Activated T-helper 1 cell treated with anti-CD3 and anti-CD28 coated beads, Interleukin-2, amount 50 U/mL, for 16 hours (primary cell): Measurements from ENCODE around the gene CACNA1D.

Source experiments
- DNase-seq, 2 donors: peaks; one replicate each; pipeline ENCODE4 v3.0.0-alpha.2; 2020; ENCODE audit warnings: low read depth in 1 of 2, low spot score in 1 of 2

Gene CACNA1D

GRCh38 chr3:53775834-53776251 is 281.4 kb downstream of the CACNA1D start:
- no peak for DNase-seq

DNA sequence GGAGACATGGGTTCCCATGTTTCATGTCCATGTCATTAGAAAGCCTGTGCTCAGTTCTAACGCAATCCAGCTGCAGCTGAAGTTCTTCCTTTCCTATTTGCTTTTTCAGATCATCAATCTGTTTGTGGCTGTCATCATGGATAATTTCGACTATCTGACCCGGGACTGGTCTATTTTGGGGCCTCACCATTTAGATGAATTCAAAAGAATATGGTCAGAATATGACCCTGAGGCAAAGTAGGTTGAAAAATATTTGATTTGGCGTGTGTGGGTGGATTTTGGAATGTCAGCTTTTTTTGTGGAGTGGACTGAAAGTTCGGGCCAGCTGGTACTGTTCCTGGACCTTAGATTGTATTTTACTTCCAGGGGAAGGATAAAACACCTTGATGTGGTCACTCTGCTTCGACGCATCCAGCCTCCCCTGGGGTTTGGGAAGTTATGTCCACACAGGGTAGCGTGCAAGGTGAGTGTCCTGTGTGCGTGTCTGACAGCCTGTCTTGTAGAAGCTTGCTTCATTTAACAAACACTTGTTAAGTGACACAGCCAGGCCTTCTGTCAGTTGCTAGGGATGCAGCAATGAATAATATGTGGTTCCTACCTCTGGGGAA is 282.2 kb downstream of the CACNA1D start:
- no peak for DNase-seq

DNA sequence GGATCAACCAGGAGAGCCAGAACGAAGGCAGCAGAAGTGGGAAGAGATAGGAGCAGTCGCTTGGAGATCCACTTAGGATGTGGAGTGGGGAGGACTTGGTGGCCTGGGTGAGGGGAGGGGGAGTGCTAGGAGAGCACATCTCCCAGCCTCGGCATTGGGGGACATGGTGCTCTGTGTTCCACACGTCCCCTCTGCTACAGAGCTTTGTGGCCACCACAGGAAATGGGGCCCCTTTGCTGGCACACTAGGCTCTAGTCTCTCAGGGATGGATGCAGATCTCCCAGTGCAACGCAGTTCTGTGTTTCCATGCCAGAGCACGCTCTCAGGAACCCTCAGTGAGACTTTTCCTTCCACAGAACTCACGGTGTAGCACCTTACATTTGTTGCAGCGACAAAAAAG is 283.1 kb downstream of the CACNA1D start:
- DNase-seq, result no peak

DNA sequence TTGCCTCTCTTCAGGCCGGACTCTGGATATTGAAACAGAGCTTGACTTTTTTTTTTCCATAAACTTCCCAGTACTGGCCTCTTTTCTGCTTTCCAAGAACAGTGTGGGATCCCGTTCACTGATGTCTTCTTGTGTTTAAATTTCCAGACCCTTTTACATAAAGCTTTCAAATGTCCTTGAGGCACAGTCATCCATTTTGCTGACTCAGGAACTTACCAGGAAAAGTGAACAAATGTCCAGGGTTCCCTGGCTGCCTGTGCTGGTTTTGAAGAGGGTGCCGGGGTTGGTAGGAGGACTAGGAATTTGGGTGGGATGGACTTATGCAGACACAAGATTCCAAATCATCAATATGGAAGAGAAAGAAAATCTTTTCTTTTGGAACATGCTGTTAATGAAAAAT is 283.7 kb downstream of the CACNA1D start:
- no peak for DNase-seq

- DNase-seq, result no peak
These were observed 285.8 kb downstream of the CACNA1D start for GRCh38 chr3:53780171-53780570.

DNA sequence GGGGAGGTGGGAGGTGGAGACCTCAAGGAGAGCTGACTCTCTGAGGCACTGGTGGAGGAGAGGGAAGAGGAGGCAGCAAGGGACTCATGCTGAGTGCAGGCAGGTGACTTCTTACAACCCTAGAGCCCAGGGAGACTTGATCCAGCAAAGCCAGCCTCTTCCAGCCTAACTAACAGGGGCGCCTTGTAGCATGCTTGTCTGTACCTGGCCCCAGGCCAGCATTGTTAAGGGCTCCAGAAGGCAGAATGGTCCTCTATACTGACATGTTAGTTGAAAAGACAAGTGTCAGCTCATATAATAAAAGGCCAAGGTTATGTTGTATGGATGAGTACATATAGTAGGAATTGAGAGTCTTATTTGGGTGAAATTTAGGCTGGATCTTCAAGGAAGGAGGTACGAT is 286.4 kb downstream of the CACNA1D start:
- DNase-seq, result no peak

- DNase-seq, result no peak
These were observed 292.6 kb downstream of the CACNA1D start for GRCh38 chr3:53787016-53787415.

- no peak for DNase-seq
These were observed 293.6 kb downstream of the CACNA1D start for GRCh38 chr3:53788038-53788437.

- DNase-seq, result no peak
These were observed 295.0 kb downstream of the CACNA1D start for GRCh38 chr3:53789459-53789858.

GRCh38 chr3:53790470-53790869 is 296.1 kb downstream of the CACNA1D start:
- no peak for DNase-seq

DNA sequence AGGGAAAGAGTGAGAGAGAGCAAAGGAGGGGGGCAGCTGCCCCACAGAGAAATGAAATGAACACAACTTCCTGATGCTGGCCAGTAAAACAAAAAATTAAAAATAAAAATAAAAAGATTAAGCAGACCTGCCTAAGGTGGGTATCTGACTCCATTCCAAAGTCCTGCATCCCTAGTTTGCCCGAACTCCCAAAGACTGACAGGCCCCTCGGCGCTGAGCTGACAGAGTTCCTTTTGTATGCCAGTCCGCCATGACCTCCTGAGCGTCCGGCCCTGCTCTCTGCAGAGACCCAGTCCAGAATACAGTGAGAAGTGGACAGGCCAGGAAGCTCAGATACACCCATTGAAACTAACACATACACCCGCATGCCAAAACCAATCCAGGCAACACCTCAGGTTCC is 296.9 kb downstream of the CACNA1D start:
- no peak for DNase-seq

GRCh38 chr3:53792866-53793265 is 298.5 kb downstream of the CACNA1D start:
- DNase-seq, result no peak

DNA sequence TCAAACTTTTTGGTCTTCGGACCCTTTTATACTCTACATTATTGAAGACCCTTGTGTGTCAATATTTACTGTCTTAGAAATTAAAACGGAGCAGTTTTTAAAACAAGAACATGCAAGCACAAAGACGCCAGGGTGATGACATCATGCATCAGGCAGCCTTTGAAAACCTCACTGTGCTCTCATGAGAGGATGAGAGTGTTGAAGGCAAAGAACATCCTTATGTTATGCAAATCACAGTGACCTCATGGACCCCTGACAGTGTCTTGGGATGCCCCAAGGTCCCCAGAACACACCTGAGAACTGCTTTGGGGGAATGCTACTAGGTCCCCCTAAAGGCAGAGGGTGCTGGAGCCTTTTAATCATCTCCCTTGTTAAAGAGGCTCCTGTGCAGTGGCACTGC is 300.2 kb downstream of the CACNA1D start:
- DNase-seq, result no peak

DNA sequence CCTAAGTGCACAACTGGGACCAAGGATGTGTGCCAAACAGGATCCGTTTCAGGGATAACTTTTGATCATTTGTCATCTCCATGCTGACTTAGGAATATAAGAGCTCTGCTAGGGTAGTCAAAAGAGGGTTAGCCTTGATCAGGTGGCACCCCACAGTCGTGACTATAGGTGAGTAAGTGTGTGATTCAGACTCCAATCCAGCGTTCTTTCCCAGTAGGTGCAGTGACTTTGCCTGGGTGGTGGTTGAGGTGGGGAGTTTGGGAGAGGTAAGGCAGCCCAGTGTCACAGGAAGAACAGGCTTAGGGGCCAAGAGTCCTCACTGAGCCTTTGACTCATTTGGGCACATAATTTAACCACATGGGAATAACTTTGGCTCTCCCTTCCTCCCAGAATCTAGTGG is 300.8 kb downstream of the CACNA1D start:
- DNase-seq, result no peak

- DNase-seq, result no peak
These were observed 301.6 kb downstream of the CACNA1D start for GRCh38 chr3:53795789-53796560.

DNA sequence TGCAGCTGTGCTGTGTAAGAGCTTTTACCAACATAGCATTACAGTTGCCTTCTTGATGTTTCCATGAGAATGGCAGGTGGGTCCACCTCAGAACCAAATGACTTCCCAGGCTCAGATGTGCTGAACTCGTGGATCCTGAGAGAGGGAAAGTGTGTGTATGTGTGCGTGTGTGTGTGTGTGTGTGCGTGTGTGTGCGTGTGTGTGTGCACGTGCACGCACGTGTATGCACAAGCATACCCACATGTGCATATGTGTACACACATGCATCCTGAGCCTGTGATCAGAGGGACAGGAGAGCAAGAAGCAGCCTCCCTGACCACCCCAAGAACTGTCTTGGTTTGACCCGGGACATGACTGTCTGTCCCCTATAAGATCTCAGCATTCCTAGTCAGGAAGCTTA is 303.7 kb downstream of the CACNA1D start:
- no peak for DNase-seq

- DNase-seq, result no peak
These were observed 305.0 kb downstream of the CACNA1D start for GRCh38 chr3:53799338-53799865.

DNA sequence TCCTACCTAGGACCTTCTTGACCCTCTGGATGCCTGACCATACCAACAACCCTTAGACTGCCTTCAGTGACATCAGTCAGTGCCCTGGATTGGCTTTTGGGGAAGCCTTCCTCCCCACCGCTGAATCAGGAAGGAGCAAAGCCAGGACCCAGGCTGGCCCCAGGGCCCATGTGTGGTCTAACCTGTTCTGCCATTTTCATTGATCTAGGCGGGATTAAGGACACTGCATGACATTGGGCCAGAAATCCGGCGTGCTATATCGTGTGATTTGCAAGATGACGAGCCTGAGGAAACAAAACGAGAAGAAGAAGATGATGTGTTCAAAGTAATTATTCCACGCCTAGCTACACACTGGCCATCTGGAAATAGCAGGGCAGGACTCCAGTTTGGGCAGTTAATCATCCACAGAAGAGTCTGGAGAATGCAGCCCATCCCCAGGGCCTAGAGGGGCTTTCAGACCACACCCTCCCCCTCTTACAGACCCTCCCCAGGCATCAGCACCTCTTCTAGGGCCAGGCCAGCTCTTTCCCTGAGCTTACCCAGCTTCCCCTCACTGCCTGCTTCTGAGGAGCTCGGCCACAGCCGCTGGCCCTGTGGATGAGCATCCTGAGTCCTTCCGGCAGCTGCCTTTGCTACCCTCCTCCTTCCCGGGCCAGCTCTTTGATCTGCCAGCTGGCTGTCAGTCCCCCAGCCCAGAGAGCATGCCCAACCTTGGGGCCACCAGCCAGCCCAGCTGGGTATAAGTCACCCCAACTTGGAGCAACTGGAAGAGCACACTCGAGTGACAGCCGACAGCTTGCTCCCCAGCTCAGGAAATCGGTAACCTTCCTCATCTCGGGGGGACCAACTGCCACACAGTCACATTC is 305.9 kb downstream of the CACNA1D start:
- no peak for DNase-seq

DNA sequence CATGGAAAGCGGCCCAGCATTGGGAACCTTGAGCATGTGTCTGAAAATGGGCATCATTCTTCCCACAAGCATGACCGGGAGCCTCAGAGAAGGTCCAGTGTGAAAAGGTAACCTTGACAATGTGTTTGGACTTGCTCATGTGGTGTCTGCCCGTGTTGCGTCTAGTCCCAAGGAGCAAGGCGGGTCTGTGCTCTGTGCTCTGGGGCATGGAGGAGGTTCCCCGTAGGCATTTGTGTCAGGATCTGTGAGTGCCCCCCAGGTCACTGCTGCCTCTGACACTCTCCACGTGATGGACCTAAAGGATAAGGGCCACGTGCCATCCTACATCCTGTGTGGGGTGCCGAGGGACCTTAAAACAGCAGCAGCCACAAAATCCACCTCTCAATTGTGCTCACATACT is 306.9 kb downstream of the CACNA1D start:
- no peak for DNase-seq

DNA sequence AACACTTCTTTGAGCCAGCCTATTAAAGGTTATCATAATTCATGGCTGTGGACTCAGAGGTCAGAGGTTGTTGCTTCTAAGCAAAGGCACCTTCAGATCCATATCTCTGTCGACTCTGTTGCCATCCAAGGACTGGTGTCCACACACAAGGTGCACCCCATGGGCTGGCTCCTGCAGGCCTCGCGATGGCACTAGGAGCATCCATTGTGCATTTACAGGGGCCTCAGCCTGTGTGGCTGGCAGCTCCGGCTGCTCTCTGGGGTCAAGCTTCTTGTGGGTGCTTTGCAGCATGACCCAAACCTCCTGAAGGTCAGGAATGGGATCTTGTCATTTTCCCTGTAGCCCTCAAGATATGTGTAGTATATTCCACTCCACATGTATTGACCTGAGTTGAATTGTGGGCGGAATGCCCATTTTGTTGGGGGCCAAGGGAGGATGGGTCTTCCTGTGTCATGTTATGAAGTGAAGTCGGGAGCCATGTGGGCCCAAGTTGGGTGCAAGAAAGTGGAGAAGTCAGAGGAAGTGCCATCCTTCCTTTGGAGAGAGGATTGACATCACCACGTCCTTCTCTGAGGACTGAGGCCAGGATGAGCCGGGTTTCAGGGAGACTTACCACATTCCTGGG is 308.0 kb downstream of the CACNA1D start:
- no peak for DNase-seq

GRCh38 chr3:53803124-53803815 is 308.9 kb downstream of the CACNA1D start:
- DNase-seq, result no peak
